ENCODE measurements around the gene PEX16.

PEX16 gene

GRCh38 chr11:45948356-45948755, 30.7 kb upstream of the PEX16 start:
- H3K27me3 ChIP-seq (replicated peaks in 2 of 5; ENCODE audit: control insufficient read depth in 4 of 5, insufficient read depth in 5 of 5, low read length in 4 of 5): no peaks in the 10 kb centered on the region
- CTCF ChIA-PET: interaction anchor here (1.2 to 1.6 kb wide), 2 partner anchors 17 to 32 kb away, joined by 3 to 6 read pairs; no protein-coding TSS in a partner anchor
- WGBS (ENCODE audit: insufficient coverage): 100% methylated on average over 3 of the region's 3 CpGs
- no peak overlapping the region for H3K27ac ChIP-seq (ENCODE audit: insufficient read depth in 1 of 2, low read depth in 1 of 2, low read length in 2 of 2, poor library complexity in 1 of 2, severe bottlenecking in 2 of 2)
- no peak for DNase-seq
- POLR2A ChIA-PET: no interaction called here
- no peaks in the 10 kb centered on the region for H3K9me3 ChIP-seq (ENCODE audit: control extremely low read depth in 1 of 5, control insufficient read depth in 4 of 5, insufficient read depth in 2 of 5, low read depth in 1 of 5, low read length in 4 of 5)
- H3K4me1 ChIP-seq (ENCODE audit: control extremely low read depth in 1 of 4, control insufficient read depth in 4 of 4, insufficient read depth in 4 of 4, low read length in 3 of 4): no peaks in the 10 kb centered on the region
- no peak overlapping the region for H3K4me3 ChIP-seq (ENCODE audit: control insufficient read depth in 1 of 7, extremely low read depth in 1 of 7, insufficient read depth in 4 of 7, low read depth in 2 of 7, low read length in 6 of 7)
- H3K36me3 ChIP-seq (ENCODE audit: control insufficient read depth in 4 of 4, insufficient read depth in 4 of 4, low read length in 3 of 4): peaks cover 34 to 79% (median 54%) of the 10 kb centered on the region in 4 experiments

- CTCF ChIA-PET: interaction anchor here (1.2 to 1.6 kb wide), 2 partner anchors 18 to 33 kb away, joined by 3 to 6 read pairs; no protein-coding TSS in a partner anchor
- DNase-seq: no peak
- no peak overlapping the region for H3K4me3 ChIP-seq (ENCODE audit: control insufficient read depth in 1 of 7, extremely low read depth in 1 of 7, insufficient read depth in 4 of 7, low read depth in 2 of 7, low read length in 6 of 7)
- no peak overlapping the region for H3K27ac ChIP-seq (ENCODE audit: insufficient read depth in 1 of 2, low read depth in 1 of 2, low read length in 2 of 2, poor library complexity in 1 of 2, severe bottlenecking in 2 of 2)
- peaks cover 35 to 74% (median 53%) of the 10 kb centered on the region in 4 experiments for H3K36me3 ChIP-seq (ENCODE audit: control insufficient read depth in 4 of 4, insufficient read depth in 4 of 4, low read length in 3 of 4)
- H3K4me1 ChIP-seq (ENCODE audit: control extremely low read depth in 1 of 4, control insufficient read depth in 4 of 4, insufficient read depth in 4 of 4, low read length in 3 of 4): no peaks in the 10 kb centered on the region
- H3K27me3 ChIP-seq (replicated peaks in 2 of 5; ENCODE audit: control insufficient read depth in 4 of 5, insufficient read depth in 5 of 5, low read length in 4 of 5): no peaks in the 10 kb centered on the region
- WGBS (ENCODE audit: insufficient coverage): 100% methylated on average over 1 of the region's 1 CpG
- H3K9me3 ChIP-seq (ENCODE audit: control extremely low read depth in 1 of 5, control insufficient read depth in 4 of 5, insufficient read depth in 2 of 5, low read depth in 1 of 5, low read length in 4 of 5): no peaks in the 10 kb centered on the region
- POLR2A ChIA-PET: no interaction called here
Observed at GRCh38 chr11:45947885-45948284, 30.2 kb upstream of the PEX16 start.

GRCh38 chr11:45945397-45945999, 27.8 kb upstream of the PEX16 start:
- Histone ChIP-seq H3K27ac (ENCODE audit: insufficient read depth in 1 of 2, low read depth in 1 of 2, low read length in 2 of 2, poor library complexity in 1 of 2, severe bottlenecking in 2 of 2) (no peak overlapping the region), H3K9me3 (ENCODE audit: control extremely low read depth in 1 of 5, control insufficient read depth in 4 of 5, insufficient read depth in 2 of 5, low read depth in 1 of 5, low read length in 4 of 5) (no peaks in the 10 kb centered on the region), H3K36me3 (ENCODE audit: control insufficient read depth in 4 of 4, insufficient read depth in 4 of 4, low read length in 3 of 4) (peaks cover 28 to 73% (median 47%) of the 10 kb centered on the region in 4 experiments), H3K4me3 (ENCODE audit: control insufficient read depth in 1 of 7, extremely low read depth in 1 of 7, insufficient read depth in 4 of 7, low read depth in 2 of 7, low read length in 6 of 7) (no peak overlapping the region), H3K27me3 (replicated peaks in 2 of 5; ENCODE audit: control insufficient read depth in 4 of 5, insufficient read depth in 5 of 5, low read length in 4 of 5) (no peaks in the 10 kb centered on the region), H3K4me1 (ENCODE audit: control extremely low read depth in 1 of 4, control insufficient read depth in 4 of 4, insufficient read depth in 4 of 4, low read length in 3 of 4) (no peaks in the 10 kb centered on the region)
- CTCF ChIA-PET: interaction anchor here (1.3 to 2.2 kb wide), 2 partner anchors 22 to 73 kb away, joined by 5 to 6 read pairs; no protein-coding TSS in a partner anchor
- POLR2A ChIA-PET: interaction anchor here (0.7 kb wide), 1 partner anchor 579 kb away, joined by 3 read pairs; no protein-coding TSS in a partner anchor
- no peak for DNase-seq
- 100% methylated on average over 3 of the region's 3 CpGs for WGBS (ENCODE audit: insufficient coverage)

DNA sequence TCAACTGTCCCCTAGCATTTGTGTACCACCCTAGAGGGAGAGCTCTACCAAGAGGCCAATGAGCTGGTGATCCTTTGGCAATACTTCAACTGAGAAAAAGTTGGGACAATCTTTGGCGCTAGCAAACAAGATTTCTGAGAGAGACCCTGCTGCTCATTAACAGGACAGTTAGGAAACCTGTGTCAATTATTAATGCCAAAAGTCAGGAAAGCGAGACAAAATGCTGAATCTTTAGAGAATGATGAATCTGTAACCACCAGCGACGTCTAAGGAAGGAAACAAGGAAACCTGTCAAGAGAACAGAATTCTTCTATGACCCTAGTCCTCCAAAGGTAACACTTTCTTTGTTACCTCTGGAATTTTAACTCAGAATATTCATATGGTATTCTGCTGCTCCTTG, 24.7 kb upstream of the PEX16 start:
- DNase-seq: no peak
- H3K4me3 ChIP-seq (ENCODE audit: control insufficient read depth in 1 of 7, extremely low read depth in 1 of 7, insufficient read depth in 4 of 7, low read depth in 2 of 7, low read length in 6 of 7): no peak overlapping the region
- no peaks in the 10 kb centered on the region for H3K27me3 ChIP-seq (replicated peaks in 2 of 5; ENCODE audit: control insufficient read depth in 4 of 5, insufficient read depth in 5 of 5, low read length in 4 of 5)
- WGBS (ENCODE audit: insufficient coverage): 94% methylated on average over 4 of the region's 4 CpGs
- H3K36me3 ChIP-seq (ENCODE audit: control insufficient read depth in 4 of 4, insufficient read depth in 4 of 4, low read length in 3 of 4): peaks cover 16 to 53% (median 32%) of the 10 kb centered on the region in 4 experiments
- CTCF ChIA-PET: no interaction called here
- H3K4me1 ChIP-seq (ENCODE audit: control extremely low read depth in 1 of 4, control insufficient read depth in 4 of 4, insufficient read depth in 4 of 4, low read length in 3 of 4): no peaks in the 10 kb centered on the region
- POLR2A ChIA-PET: no interaction called here
- H3K9me3 ChIP-seq (ENCODE audit: control extremely low read depth in 1 of 5, control insufficient read depth in 4 of 5, insufficient read depth in 2 of 5, low read depth in 1 of 5, low read length in 4 of 5): no peaks in the 10 kb centered on the region
- H3K27ac ChIP-seq (ENCODE audit: insufficient read depth in 1 of 2, low read depth in 1 of 2, low read length in 2 of 2, poor library complexity in 1 of 2, severe bottlenecking in 2 of 2): no peak overlapping the region

DNA sequence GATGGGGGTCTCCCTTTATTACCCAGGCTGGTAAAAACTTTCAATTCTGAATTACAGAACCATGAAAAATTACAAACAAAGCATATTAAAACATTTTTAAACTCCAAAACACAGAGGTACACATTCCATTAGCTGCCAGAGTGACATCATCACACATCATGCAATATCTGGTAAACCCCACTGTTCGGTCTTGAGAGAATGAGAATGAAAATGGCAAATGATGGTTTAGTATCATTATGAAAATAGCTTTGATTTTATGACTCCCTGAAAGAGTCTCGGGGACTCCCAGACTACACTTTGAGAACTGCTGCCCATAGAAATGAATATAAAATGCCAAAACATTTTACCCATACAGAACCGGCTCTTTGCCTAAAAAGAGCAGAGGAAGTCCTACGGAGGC, 23.6 kb upstream of the PEX16 start:
- no peak for DNase-seq
- H3K27ac ChIP-seq (ENCODE audit: insufficient read depth in 1 of 2, low read depth in 1 of 2, low read length in 2 of 2, poor library complexity in 1 of 2, severe bottlenecking in 2 of 2): no peak overlapping the region
- H3K4me3 ChIP-seq (ENCODE audit: control insufficient read depth in 1 of 7, extremely low read depth in 1 of 7, insufficient read depth in 4 of 7, low read depth in 2 of 7, low read length in 6 of 7): no peak overlapping the region
- POLR2A ChIA-PET: no interaction called here
- no peaks in the 10 kb centered on the region for H3K4me1 ChIP-seq (ENCODE audit: control extremely low read depth in 1 of 4, control insufficient read depth in 4 of 4, insufficient read depth in 4 of 4, low read length in 3 of 4)
- CTCF ChIA-PET: interaction anchor here (1.4 kb wide), 1 partner anchor 24 kb away, joined by 7 read pairs; no protein-coding TSS in a partner anchor
- H3K9me3 ChIP-seq (ENCODE audit: control extremely low read depth in 1 of 5, control insufficient read depth in 4 of 5, insufficient read depth in 2 of 5, low read depth in 1 of 5, low read length in 4 of 5): no peaks in the 10 kb centered on the region
- no peaks in the 10 kb centered on the region for H3K27me3 ChIP-seq (replicated peaks in 2 of 5; ENCODE audit: control insufficient read depth in 4 of 5, insufficient read depth in 5 of 5, low read length in 4 of 5)
- WGBS (ENCODE audit: insufficient coverage): 100% methylated on average over 2 of the region's 4 CpGs
- H3K36me3 ChIP-seq (ENCODE audit: control insufficient read depth in 4 of 4, insufficient read depth in 4 of 4, low read length in 3 of 4): peaks cover 13 to 53% (median 26%) of the 10 kb centered on the region in 4 experiments

DNA sequence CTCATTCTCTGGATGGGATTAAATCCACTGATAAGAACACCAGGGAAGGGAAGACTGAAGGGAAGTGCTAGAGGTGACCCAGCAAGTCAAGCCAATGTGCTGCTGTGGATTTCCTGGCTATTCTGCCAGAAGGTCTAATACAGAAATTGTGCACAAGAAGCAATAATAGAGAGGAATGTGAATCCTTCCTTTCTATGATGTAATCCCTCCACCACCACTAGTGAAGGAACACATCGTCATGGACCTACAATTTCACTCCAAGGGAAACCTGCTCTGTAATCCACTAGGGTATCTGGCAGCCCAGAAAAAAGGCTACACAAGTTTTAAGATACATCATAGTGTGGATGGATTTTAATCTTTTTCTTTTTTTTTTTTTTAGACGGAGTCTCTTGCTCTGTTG, 22.2 kb upstream of the PEX16 start:
- no peaks in the 10 kb centered on the region for H3K27me3 ChIP-seq (replicated peaks in 2 of 5; ENCODE audit: control insufficient read depth in 4 of 5, insufficient read depth in 5 of 5, low read length in 4 of 5)
- POLR2A ChIA-PET: no interaction called here
- CTCF ChIA-PET: interaction anchor here (0.8 kb wide), 1 partner anchor 16 kb away, joined by 3 read pairs; no protein-coding TSS in a partner anchor
- H3K4me1 ChIP-seq (ENCODE audit: control extremely low read depth in 1 of 4, control insufficient read depth in 4 of 4, insufficient read depth in 4 of 4, low read length in 3 of 4): no peaks in the 10 kb centered on the region
- H3K36me3 ChIP-seq (ENCODE audit: control insufficient read depth in 4 of 4, insufficient read depth in 4 of 4, low read length in 3 of 4): peaks cover 8 to 53% (median 21%) of the 10 kb centered on the region in 4 experiments
- no peak overlapping the region for H3K4me3 ChIP-seq (ENCODE audit: control insufficient read depth in 1 of 7, extremely low read depth in 1 of 7, insufficient read depth in 4 of 7, low read depth in 2 of 7, low read length in 6 of 7)
- DNase-seq: no peak
- H3K27ac ChIP-seq (ENCODE audit: insufficient read depth in 1 of 2, low read depth in 1 of 2, low read length in 2 of 2, poor library complexity in 1 of 2, severe bottlenecking in 2 of 2): no peak overlapping the region
- no CpG with 5 or more reads among the region's 2 CpGs for WGBS (ENCODE audit: insufficient coverage)
- H3K9me3 ChIP-seq (ENCODE audit: control extremely low read depth in 1 of 5, control insufficient read depth in 4 of 5, insufficient read depth in 2 of 5, low read depth in 1 of 5, low read length in 4 of 5): no peaks in the 10 kb centered on the region

DNA sequence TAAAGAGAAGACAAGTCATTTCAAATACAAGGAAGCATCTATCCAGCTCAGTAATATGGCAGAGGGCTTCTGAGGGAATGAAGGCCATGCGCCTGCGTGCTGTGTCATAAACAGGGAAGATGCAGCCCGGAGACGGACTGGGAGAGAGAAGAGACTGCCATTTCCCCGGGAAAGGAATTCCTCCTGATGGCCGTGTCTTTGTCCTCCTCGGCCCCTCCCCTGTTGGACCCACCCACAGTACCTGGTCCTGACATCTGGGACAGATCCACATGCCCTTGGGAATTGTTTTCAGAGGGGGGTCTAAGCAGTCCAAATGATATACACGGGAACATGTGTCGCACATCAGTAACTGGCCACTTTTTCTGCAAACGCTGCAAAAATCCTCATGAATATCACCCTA, 20.2 kb upstream of the PEX16 start:
- no peak overlapping the region for H3K27ac ChIP-seq (ENCODE audit: insufficient read depth in 1 of 2, low read depth in 1 of 2, low read length in 2 of 2, poor library complexity in 1 of 2, severe bottlenecking in 2 of 2)
- H3K4me3 ChIP-seq (ENCODE audit: control insufficient read depth in 1 of 7, extremely low read depth in 1 of 7, insufficient read depth in 4 of 7, low read depth in 2 of 7, low read length in 6 of 7): no peak overlapping the region
- ChIA-PET CTCF (interaction anchor here (1.3 kb wide), 2 partner anchors 11 to 94 kb away, joined by 3 to 4 read pairs; no protein-coding TSS in a partner anchor), POLR2A (no interaction called here)
- H3K4me1 ChIP-seq (ENCODE audit: control extremely low read depth in 1 of 4, control insufficient read depth in 4 of 4, insufficient read depth in 4 of 4, low read length in 3 of 4): no peaks in the 10 kb centered on the region
- no peak for DNase-seq
- H3K9me3 ChIP-seq (ENCODE audit: control extremely low read depth in 1 of 5, control insufficient read depth in 4 of 5, insufficient read depth in 2 of 5, low read depth in 1 of 5, low read length in 4 of 5): no peaks in the 10 kb centered on the region
- H3K36me3 ChIP-seq (ENCODE audit: control insufficient read depth in 4 of 4, insufficient read depth in 4 of 4, low read length in 3 of 4): peaks cover 7 to 59% (median 32%) of the 10 kb centered on the region in 4 experiments
- 95% methylated on average over 7 of the region's 10 CpGs for WGBS (ENCODE audit: insufficient coverage)
- H3K27me3 ChIP-seq (replicated peaks in 2 of 5; ENCODE audit: control insufficient read depth in 4 of 5, insufficient read depth in 5 of 5, low read length in 4 of 5): no peaks in the 10 kb centered on the region

Data from common myeloid progenitor, CD34-positive (primary cell).